Testis (tissue), 3 donors: Measurements from ENCODE around the gene LRRC2. TPM values are rescaled to one million over a fixed set of nuclear protein-coding genes. Genes with fewer than 3 reads are reported as not detected.
"Not testable (repeated sequence)": the region's sequence is repeated elsewhere in the genome, so short reads cannot be mapped to it uniquely, and the experiment has no call there.

ENCODE experiments used
- DNase-seq: peaks from one replicate; pipeline ENCODE4 v3.0.0-alpha.2; 2019
- H3K27ac ChIP-seq, 2 donors: fragments of 200-600 bp; sonication (generic); one replicate each; pipeline ENCODE4 v1.5.1; 2019
- H3K27me3 ChIP-seq: fragments of 200-600 bp; sonication (generic); one replicate; pipeline ENCODE4 v1.5.1; 2019
- H3K36me3 ChIP-seq: fragments of 200-600 bp; sonication (generic); one replicate; pipeline ENCODE4 v1.5.1; 2017; ENCODE audit warnings: low read depth; ENCODE audit errors: missing control alignments
- H3K4me1 ChIP-seq: fragments of 200-600 bp; sonication (generic); one replicate; pipeline ENCODE4 v1.5.1; 2019
- H3K4me3 ChIP-seq, 2 donors: fragments of 200-600 bp; sonication (generic); one replicate each; pipeline ENCODE4 v1.5.1; 2017 to 2019
- H3K9me3 ChIP-seq: fragments of 200-600 bp; sonication (generic); one replicate; pipeline ENCODE4 v1.5.1; 2017
- POLR2A ChIP-seq: fragments of 450-650 bp; IDR thresholded peaks from one replicate; pipeline ENCODE4 v1.6.1; 2017; ENCODE audit warnings: antibody characterized with exemption, mild to moderate bottlenecking, moderate library complexity
- WGBS, 2 donors: methylation state at CpG; one replicate each; pipeline ENCODE4 v1.1.5; 2018; 5-methylcytosine and 5-hydroxymethylcytosine counted together
- intact Hi-C: fragments of 100-400 bp; cut with DNase I; formaldehyde crosslinking; loops from one replicate; pipeline ENCODE4 v1.15.1; 2023; ENCODE audit warnings: low total_unique reads
- polyA plus RNA-seq: library from polyadenylated mRNA; stranded (reverse); fragments of 350-450 nt; fragmentation: Illumina TruSeq; extraction: RNeasy Lipid Tissue Mini Kit (QIAGEN cat#74804); gene quantifications from one replicate; pipeline ENCODE4 v1.2.3, GENCODE V29; 2014; ENCODE audit warnings: low read depth, low replicate concordance; ENCODE audit not compliant: insufficient read depth
- total RNA-seq, 2 donors: library from RNA; depleted of rRNA; stranded (reverse); fragments of >200 nt; gene quantifications; one replicate each; pipeline ENCODE4 v1.2.3, GENCODE V29; 2016
- TF ChIP-seq, protein P1 (sequence below), 3 experiments: fragments of 450-650 bp in 2 of 3; fragments of 200-600 bp in 1 of 3; sonication (generic) in 1 of 3; IDR thresholded peaks; one replicate each; pipeline ENCODE4 v1.5.1; 2016 to 2019; ENCODE audit warnings: antibody characterized with exemption in 3 of 3, mild to moderate bottlenecking in 2 of 3, moderate library complexity in 1 of 3

LRRC2 gene
- total and polyA plus RNA-seq, 3 donors from 2014 or later = 0.71 to 2.2 (median 0.99) TPM

GRCh38 chr3:46584598-46585467 is 18.7 kb upstream of the LRRC2 start:
- no peaks in the 10 kb centered on the region for H3K27me3 ChIP-seq
- no peaks in the 10 kb centered on the region for H3K9me3 ChIP-seq
- H3K27ac ChIP-seq = no peak overlapping the region
- DNase-seq = no peak
- 86 to 95% methylated on average over 5 to 7 of the region's 7 CpGs for WGBS, 2 donors
- no peaks in the 10 kb centered on the region for H3K4me1 ChIP-seq
- no peaks in the 10 kb centered on the region for H3K36me3 ChIP-seq
- TF ChIP-seq POLR2A = no peak
- TF ChIP-seq, protein P1, sequence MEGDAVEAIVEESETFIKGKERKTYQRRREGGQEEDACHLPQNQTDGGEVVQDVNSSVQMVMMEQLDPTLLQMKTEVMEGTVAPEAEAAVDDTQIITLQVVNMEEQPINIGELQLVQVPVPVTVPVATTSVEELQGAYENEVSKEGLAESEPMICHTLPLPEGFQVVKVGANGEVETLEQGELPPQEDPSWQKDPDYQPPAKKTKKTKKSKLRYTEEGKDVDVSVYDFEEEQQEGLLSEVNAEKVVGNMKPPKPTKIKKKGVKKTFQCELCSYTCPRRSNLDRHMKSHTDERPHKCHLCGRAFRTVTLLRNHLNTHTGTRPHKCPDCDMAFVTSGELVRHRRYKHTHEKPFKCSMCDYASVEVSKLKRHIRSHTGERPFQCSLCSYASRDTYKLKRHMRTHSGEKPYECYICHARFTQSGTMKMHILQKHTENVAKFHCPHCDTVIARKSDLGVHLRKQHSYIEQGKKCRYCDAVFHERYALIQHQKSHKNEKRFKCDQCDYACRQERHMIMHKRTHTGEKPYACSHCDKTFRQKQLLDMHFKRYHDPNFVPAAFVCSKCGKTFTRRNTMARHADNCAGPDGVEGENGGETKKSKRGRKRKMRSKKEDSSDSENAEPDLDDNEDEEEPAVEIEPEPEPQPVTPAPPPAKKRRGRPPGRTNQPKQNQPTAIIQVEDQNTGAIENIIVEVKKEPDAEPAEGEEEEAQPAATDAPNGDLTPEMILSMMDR (IDR thresholded peaks at IDR 0.05) = no peak
- intact Hi-C loops = no loop called here
- H3K4me3 ChIP-seq = no peak overlapping the region

DNA sequence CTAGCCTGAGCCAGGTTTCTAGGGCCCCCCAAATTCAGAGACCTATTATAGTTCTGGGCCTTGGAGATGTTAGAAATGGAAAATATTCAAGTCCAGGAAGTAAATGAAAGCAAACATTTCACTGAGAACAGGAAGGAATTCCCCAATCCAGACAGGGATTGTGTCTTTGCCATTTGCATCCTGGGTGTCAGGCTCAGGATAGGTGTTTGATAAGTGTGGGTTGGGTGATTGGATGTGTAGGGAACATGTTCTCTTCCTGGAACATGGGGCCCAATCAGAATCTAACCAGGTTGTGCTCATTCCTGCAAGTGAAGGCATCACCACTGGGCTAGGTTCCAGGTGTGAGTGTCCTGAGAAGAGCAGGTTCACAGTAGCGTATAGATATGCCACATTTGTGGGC is 14.6 kb upstream of the LRRC2 start:
- H3K4me1 ChIP-seq = peaks cover 4% of the 10 kb centered on the region

GRCh38 chr3:46579756-46580286 is 13.7 kb upstream of the LRRC2 start:
- no peaks in the 10 kb centered on the region for H3K36me3 ChIP-seq
- H3K27ac ChIP-seq = no peak overlapping the region
- no peak for TF ChIP-seq POLR2A
- TF ChIP-seq, protein P1 (IDR thresholded peaks at IDR 0.05) = no peak
- intact Hi-C loops = no loop called here
- no peaks in the 10 kb centered on the region for H3K9me3 ChIP-seq
- H3K27me3 ChIP-seq = no peaks in the 10 kb centered on the region
- no peak overlapping the region for H3K4me3 ChIP-seq
- DNase-seq = no peak
- WGBS, 2 donors = 28 to 81% methylated on average over 7 to 14 of the region's 14 CpGs
- peaks cover 4% of the 10 kb centered on the region for H3K4me1 ChIP-seq

More for the DNA sequence above, 14.6 kb upstream of the LRRC2 start:
- 95 to 100% methylated on average over 1 of the region's 1 CpG for WGBS, 2 donors
- no peaks in the 10 kb centered on the region for H3K9me3 ChIP-seq
- TF ChIP-seq POLR2A = no peak
- TF ChIP-seq, protein P1 (IDR thresholded peaks at IDR 0.05) = no peak
- H3K4me3 ChIP-seq = no peak overlapping the region
- intact Hi-C loops = no loop called here
- no peak for DNase-seq
- H3K27me3 ChIP-seq = no peaks in the 10 kb centered on the region
- H3K27ac ChIP-seq = no peak overlapping the region
- H3K36me3 ChIP-seq = no peaks in the 10 kb centered on the region

GRCh38 chr3:46578973-46579755 is 13.1 kb upstream of the LRRC2 start:
- H3K4me3 ChIP-seq = no peak overlapping the region
- H3K4me1 ChIP-seq = peaks cover 4% of the 10 kb centered on the region
- no peaks in the 10 kb centered on the region for H3K9me3 ChIP-seq
- no peak overlapping the region for H3K27ac ChIP-seq
- H3K36me3 ChIP-seq = no peaks in the 10 kb centered on the region
- H3K27me3 ChIP-seq = no peaks in the 10 kb centered on the region
- no peak for DNase-seq
- no peak for TF ChIP-seq POLR2A
- TF ChIP-seq, protein P1 (IDR thresholded peaks at IDR 0.05) = no peak
- WGBS, 2 donors = 79 to 80% methylated on average over 10 of the region's 10 CpGs
- intact Hi-C loops = no loop called here

DNA sequence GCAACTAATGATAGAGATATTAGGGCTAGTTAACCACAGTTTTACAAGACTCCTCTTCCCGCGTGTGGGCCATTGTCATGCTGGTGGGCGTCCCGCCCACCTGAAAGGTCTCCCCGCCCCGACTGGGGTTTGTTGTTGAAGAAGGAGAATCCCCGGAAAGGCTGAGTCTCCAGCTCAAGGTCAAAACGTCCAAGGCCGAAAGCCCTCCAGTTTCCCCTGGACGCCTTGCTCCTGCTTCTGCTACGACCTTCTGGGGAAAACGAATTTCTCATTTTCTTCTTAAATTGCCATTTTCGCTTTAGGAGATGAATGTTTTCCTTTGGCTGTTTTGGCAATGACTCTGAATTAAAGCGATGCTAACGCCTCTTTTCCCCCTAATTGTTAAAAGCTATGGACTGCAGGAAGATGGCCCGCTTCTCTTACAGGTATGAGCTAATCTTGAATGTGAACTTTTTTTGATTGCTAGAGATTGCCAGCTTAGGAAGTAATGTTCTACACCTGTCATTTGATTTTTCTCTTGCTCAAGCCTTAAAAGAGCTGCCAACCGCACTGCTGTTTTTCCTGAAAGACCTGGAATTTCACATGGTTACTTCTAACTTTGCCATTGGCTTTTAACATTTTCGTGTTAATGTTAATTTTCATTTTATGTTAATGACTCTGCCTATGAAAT is 11.6 kb upstream of the LRRC2 start:
- intact Hi-C loops, H3K27ac ChIP-seq, H3K9me3 ChIP-seq, DNase-seq, H3K36me3 ChIP-seq, H3K27me3 ChIP-seq, H3K4me3 ChIP-seq, H3K4me1 ChIP-seq: not testable (repeated sequence)
- 8 to 24% methylated on average over 18 of the region's 18 CpGs for WGBS, 2 donors
